Tibial nerve (tissue), 4 donors: ENCODE data around the gene CCBE1. TPM values are rescaled to one million over a fixed set of nuclear protein-coding genes. Genes with fewer than 3 reads are reported as not detected.

Experiments
- DNase-seq, 2 donors: peaks; one replicate each; pipeline ENCODE4 v3.0.0-alpha.2; 2019; ENCODE audit warnings: low spot score in 2 of 2
- H3K27ac ChIP-seq, 4 donors: fragments of 200-600 bp; sonication (generic) in 3 of 4; one replicate each; pipeline ENCODE4 v1.5.1; 2017 to 2019; ENCODE audit warnings: mild to moderate bottlenecking in 1 of 4
- H3K27me3 ChIP-seq, 2 donors: fragments of 200-600 bp; sonication (generic) in 1 of 2; one replicate each; pipeline versions ENCODE4 v1.5.1 to v1.6.0; 2017 to 2019
- H3K36me3 ChIP-seq, 3 donors: fragments of 200-600 bp; sonication (generic); one replicate each; pipeline ENCODE4 v1.5.1; 2018 to 2019
- H3K4me1 ChIP-seq, 4 donors: fragments of 200-600 bp; sonication (generic) in 3 of 4; one replicate each; pipeline ENCODE4 v1.5.1; 2017 to 2019
- H3K4me3 ChIP-seq, 4 donors: fragments of 200-600 bp; sonication (generic) in 3 of 4; one replicate each; pipeline ENCODE4 v1.5.1; 2017 to 2019; ENCODE audit warnings: mild to moderate bottlenecking in 1 of 4, moderate library complexity in 1 of 4
- H3K9me3 ChIP-seq, 4 donors: fragments of 200-600 bp; sonication (generic) in 3 of 4; one replicate each; pipeline ENCODE4 v1.5.1; 2017 to 2019
- EP300 ChIP-seq, 2 donors: sonication (generic); formaldehyde crosslinking; IDR thresholded peaks; one replicate each; pipeline ENCODE4 v1.6.1; 2017; ENCODE audit warnings: antibody characterized with exemption in 2 of 2, mild to moderate bottlenecking in 1 of 2
- POLR2A ChIP-seq, 2 donors: fragments of 450-650 bp; IDR thresholded peaks; one replicate each; pipeline ENCODE4 v1.6.1; 2017; ENCODE audit warnings: antibody characterized with exemption in 2 of 2, mild to moderate bottlenecking in 2 of 2, moderate library complexity in 2 of 2
- WGBS, 2 donors: methylation state at CpG; one replicate each; pipeline ENCODE4 v1.1.5; 2018; 5-methylcytosine and 5-hydroxymethylcytosine counted together
- total RNA-seq, 4 donors: library from RNA; depleted of rRNA; stranded (reverse); fragments of >200 nt; gene quantifications; one replicate each; pipeline ENCODE4 v1.1.0, GENCODE V29; 2016
- TF ChIP-seq, protein P1 (sequence below), 5 experiments: fragments of 200-600 bp in 3 of 5; fragments of 450-650 bp in 2 of 5; sonication (generic) in 3 of 5; IDR thresholded peaks; one replicate each; pipeline ENCODE4 v1.5.1; 2016 to 2019; ENCODE audit warnings: antibody characterized with exemption in 5 of 5, mild to moderate bottlenecking in 3 of 5, moderate library complexity in 2 of 5

CCBE1 gene
- total RNA-seq, 4 donors from 2014 or later: 0.30 to 3.9 (median 1.3) TPM

DNA sequence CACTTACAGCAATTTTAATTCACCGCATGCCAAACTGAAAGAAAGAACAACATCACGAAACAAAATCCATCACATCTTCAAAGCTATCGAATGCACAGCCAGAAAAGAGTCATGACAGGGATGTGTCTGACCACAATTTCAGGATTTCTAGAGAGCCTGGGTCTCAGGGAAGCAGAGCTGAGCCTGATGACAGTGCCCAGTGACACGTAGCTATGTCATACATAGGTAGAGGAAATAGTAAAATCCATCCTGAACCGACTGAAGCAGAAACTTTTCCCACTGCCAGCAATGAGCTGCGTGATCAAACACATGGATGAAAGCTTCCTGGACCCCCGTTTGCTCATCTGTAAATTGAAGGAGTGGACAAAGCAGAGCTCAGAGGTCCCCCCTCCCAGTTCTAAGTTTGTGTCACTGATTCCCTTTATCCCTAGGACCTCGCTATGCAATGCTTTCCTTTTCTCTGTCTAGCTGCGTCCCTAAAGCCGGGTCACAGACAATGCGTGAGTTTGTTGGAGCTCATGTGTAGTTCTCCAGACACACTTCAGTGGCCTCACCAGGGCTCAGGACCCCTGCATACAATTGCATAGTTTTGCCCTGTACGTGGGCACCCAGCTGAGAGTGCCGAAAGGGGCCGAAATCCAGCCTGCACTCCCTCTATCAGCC lies 37.6 kb downstream of the CCBE1 start:
- Histone ChIP-seq H3K9me3 (no peaks in the 10 kb centered on the region), H3K27ac (no peak overlapping the region)
- 60 to 62% methylated on average over 14 of the region's 14 CpGs for WGBS, 2 donors

GRCh38 chr18:59658941-59659340 lies 38.3 kb downstream of the CCBE1 start:
- no peak for DNase-seq
- H3K4me3 ChIP-seq: no peak overlapping the region
- H3K4me1 ChIP-seq: no peaks in the 10 kb centered on the region
- 80 to 88% methylated on average over 7 of the region's 7 CpGs for WGBS, 2 donors
- no peaks in the 10 kb centered on the region for H3K27me3 ChIP-seq
- H3K36me3 ChIP-seq: no peaks in the 10 kb centered on the region
- no peak for TF ChIP-seq POLR2A (IDR thresholded peaks at IDR 0.05)
- TF ChIP-seq EP300 (IDR thresholded peaks at IDR 0.05): no peak
- TF ChIP-seq, protein P1, sequence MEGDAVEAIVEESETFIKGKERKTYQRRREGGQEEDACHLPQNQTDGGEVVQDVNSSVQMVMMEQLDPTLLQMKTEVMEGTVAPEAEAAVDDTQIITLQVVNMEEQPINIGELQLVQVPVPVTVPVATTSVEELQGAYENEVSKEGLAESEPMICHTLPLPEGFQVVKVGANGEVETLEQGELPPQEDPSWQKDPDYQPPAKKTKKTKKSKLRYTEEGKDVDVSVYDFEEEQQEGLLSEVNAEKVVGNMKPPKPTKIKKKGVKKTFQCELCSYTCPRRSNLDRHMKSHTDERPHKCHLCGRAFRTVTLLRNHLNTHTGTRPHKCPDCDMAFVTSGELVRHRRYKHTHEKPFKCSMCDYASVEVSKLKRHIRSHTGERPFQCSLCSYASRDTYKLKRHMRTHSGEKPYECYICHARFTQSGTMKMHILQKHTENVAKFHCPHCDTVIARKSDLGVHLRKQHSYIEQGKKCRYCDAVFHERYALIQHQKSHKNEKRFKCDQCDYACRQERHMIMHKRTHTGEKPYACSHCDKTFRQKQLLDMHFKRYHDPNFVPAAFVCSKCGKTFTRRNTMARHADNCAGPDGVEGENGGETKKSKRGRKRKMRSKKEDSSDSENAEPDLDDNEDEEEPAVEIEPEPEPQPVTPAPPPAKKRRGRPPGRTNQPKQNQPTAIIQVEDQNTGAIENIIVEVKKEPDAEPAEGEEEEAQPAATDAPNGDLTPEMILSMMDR (IDR thresholded peaks at IDR 0.05): no peak
- H3K9me3 ChIP-seq: no peaks in the 10 kb centered on the region
- no peak overlapping the region for H3K27ac ChIP-seq

More for the DNA sequence above, 37.6 kb downstream of the CCBE1 start:
- H3K4me1 ChIP-seq: no peaks in the 10 kb centered on the region
- no peaks in the 10 kb centered on the region for H3K36me3 ChIP-seq
- DNase-seq: no peak
- no peak overlapping the region for H3K4me3 ChIP-seq
- H3K27me3 ChIP-seq: no peaks in the 10 kb centered on the region
- TF ChIP-seq EP300 (IDR thresholded peaks at IDR 0.05): no peak
- no peak for TF ChIP-seq POLR2A (IDR thresholded peaks at IDR 0.05)
- TF ChIP-seq, protein P1 (IDR thresholded peaks at IDR 0.05): no peak

DNA sequence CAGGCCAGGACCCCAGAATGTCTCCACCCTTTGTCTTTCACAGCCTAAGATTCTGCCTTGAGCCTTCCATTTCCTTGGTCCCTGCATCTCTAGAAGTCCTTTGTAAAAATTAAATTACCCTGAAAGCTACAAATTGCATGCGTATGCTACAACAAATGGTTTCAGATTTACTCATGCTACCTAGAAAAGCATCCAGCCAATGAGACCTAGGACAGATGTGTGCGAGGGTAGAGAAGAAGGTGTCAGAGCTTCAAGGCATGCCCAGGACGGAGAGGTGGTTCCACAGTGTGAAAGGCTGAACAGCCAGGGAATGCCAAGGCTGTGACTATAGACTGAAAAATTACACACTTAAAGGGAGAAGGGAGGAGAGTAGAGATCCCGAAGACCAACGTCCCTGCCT lies 40.2 kb downstream of the CCBE1 start:
- 89 to 97% methylated on average over 5 of the region's 5 CpGs for WGBS, 2 donors
- Histone ChIP-seq H3K9me3 (no peaks in the 10 kb centered on the region), H3K27me3 (no peaks in the 10 kb centered on the region), H3K4me1 (no peaks in the 10 kb centered on the region), H3K36me3 (no peaks in the 10 kb centered on the region), H3K4me3 (no peak overlapping the region), H3K27ac (no peak overlapping the region)
- DNase-seq: no peak
- TF ChIP-seq EP300 (IDR thresholded peaks at IDR 0.05): no peak
- TF ChIP-seq POLR2A (IDR thresholded peaks at IDR 0.05): no peak

- Histone ChIP-seq H3K27me3 (no peaks in the 10 kb centered on the region), H3K9me3 (no peaks in the 10 kb centered on the region), H3K36me3 (no peaks in the 10 kb centered on the region), H3K27ac (no peak overlapping the region), H3K4me3 (no peak overlapping the region), H3K4me1 (no peaks in the 10 kb centered on the region)
- WGBS, 2 donors: 75 to 81% methylated on average over 6 of the region's 6 CpGs
- DNase-seq: no peak
- TF ChIP-seq EP300 (IDR thresholded peaks at IDR 0.05) (no peak), POLR2A (IDR thresholded peaks at IDR 0.05) (no peak)
- TF ChIP-seq, protein P1 (IDR thresholded peaks at IDR 0.05): no peak
Observed at GRCh38 chr18:59656373-59656887, 40.8 kb downstream of the CCBE1 start.

- TF ChIP-seq, protein P1 (IDR thresholded peaks at IDR 0.05): no peak
- TF ChIP-seq EP300 (IDR thresholded peaks at IDR 0.05): no peak
- no peak for TF ChIP-seq POLR2A (IDR thresholded peaks at IDR 0.05)
- no peak overlapping the region for H3K27ac ChIP-seq
- 66 to 78% methylated on average over 2 of the region's 2 CpGs for WGBS, 2 donors
- no peaks in the 10 kb centered on the region for H3K9me3 ChIP-seq
- DNase-seq: no peak
- no peak overlapping the region for H3K4me3 ChIP-seq
- no peaks in the 10 kb centered on the region for H3K27me3 ChIP-seq
- no peaks in the 10 kb centered on the region for H3K4me1 ChIP-seq
- no peaks in the 10 kb centered on the region for H3K36me3 ChIP-seq
Observed at GRCh38 chr18:59655676-59656075, 41.5 kb downstream of the CCBE1 start.
